GM21576 (cell line): ENCODE measurements around the gene RUFY1.

Experiments used
- ATAC-seq: cut with Tn5 transposase; IDR thresholded peaks from one replicate; pipeline ENCODE4 v1.9.1; 2021; ENCODE audit warnings: mild to moderate bottlenecking, moderate library complexity; ENCODE audit not compliant: unreplicated experiment

RUFY1 gene

GRCh38 chr5:179601871-179602625 lies 51.7 kb downstream of the RUFY1 start:
- no peak for ATAC-seq

- ATAC-seq, result no peak
Measured at GRCh38 chr5:179603308-179603707, 53.0 kb downstream of the RUFY1 start.

GRCh38 chr5:179605026-179605833 lies 54.9 kb downstream of the RUFY1 start:
- ATAC-seq, result no peak

- no peak for ATAC-seq
Measured at GRCh38 chr5:179606071-179606909, 55.9 kb downstream of the RUFY1 start.

GRCh38 chr5:179606910-179607159 lies 56.5 kb downstream of the RUFY1 start:
- ATAC-seq, result no peak

GRCh38 chr5:179607160-179607931 lies 57.0 kb downstream of the RUFY1 start:
- ATAC-seq, result no peak

GRCh38 chr5:179608131-179608581 lies 57.8 kb downstream of the RUFY1 start:
- ATAC-seq, result no peak

GRCh38 chr5:179609834-179610108 lies 59.4 kb downstream of the RUFY1 start:
- ATAC-seq, result no peak

GRCh38 chr5:179610109-179610902 lies 60.0 kb downstream of the RUFY1 start:
- no peak for ATAC-seq

GRCh38 chr5:179610903-179611265 lies 60.5 kb downstream of the RUFY1 start:
- ATAC-seq, result no peak

GRCh38 chr5:179612577-179613459 lies 62.5 kb downstream of the RUFY1 start:
- ATAC-seq, result no peak

GRCh38 chr5:179613460-179614071 lies 63.2 kb downstream of the RUFY1 start:
- no peak for ATAC-seq

GRCh38 chr5:179614745-179615144 lies 64.4 kb downstream of the RUFY1 start:
- ATAC-seq, result no peak

- ATAC-seq, result no peak
Measured at GRCh38 chr5:179615203-179615602, 64.8 kb downstream of the RUFY1 start.

GRCh38 chr5:179616002-179616594 lies 65.7 kb downstream of the RUFY1 start:
- ATAC-seq, result no peak

GRCh38 chr5:179617930-179618329 lies 67.6 kb downstream of the RUFY1 start:
- no peak for ATAC-seq

GRCh38 chr5:179618923-179619554 lies 68.7 kb downstream of the RUFY1 start:
- ATAC-seq, result no peak

- no peak for ATAC-seq
Measured at GRCh38 chr5:179619776-179620175, 69.4 kb downstream of the RUFY1 start.
